IPS-15b (cell line): ENCODE measurements around the gene SLC25A51.

Source experiments
- H3K27me3 ChIP-seq: one replicate; pipeline ENCODE4 v1.6.1; 2013; ENCODE audit warnings: low read length; ENCODE audit not compliant: control insufficient read depth, insufficient read depth
- H3K36me3 ChIP-seq: one replicate; pipeline ENCODE4 v1.6.1; 2013; ENCODE audit warnings: low read length; ENCODE audit not compliant: control insufficient read depth, insufficient read depth
- H3K4me1 ChIP-seq: one replicate; pipeline ENCODE4 v1.6.1; 2013; ENCODE audit warnings: mild to moderate bottlenecking, low read length; ENCODE audit not compliant: control insufficient read depth, insufficient read depth
- H3K4me3 ChIP-seq: one replicate; pipeline ENCODE4 v1.5.1; 2013; ENCODE audit warnings: low read depth, low read length
- H3K9ac ChIP-seq: one replicate; pipeline ENCODE4 v1.6.1; 2013; ENCODE audit warnings: low read depth, mild to moderate bottlenecking, low read length
- H3K9me3 ChIP-seq: one replicate; pipeline ENCODE4 v1.6.1; 2013; ENCODE audit warnings: mild to moderate bottlenecking, low read length; ENCODE audit not compliant: control insufficient read depth, insufficient read depth

SLC25A51 gene

GRCh38 chr9:37931592-37931991, 27.7 kb upstream of the SLC25A51 start:
- H3K4me3 ChIP-seq = no peak overlapping the region
- no peak overlapping the region for H3K9ac ChIP-seq
- no peaks in the 10 kb centered on the region for H3K9me3 ChIP-seq
- H3K27me3 ChIP-seq = no peaks in the 10 kb centered on the region
- peaks cover 4% of the 10 kb centered on the region for H3K36me3 ChIP-seq
- H3K4me1 ChIP-seq = no peaks in the 10 kb centered on the region

DNA sequence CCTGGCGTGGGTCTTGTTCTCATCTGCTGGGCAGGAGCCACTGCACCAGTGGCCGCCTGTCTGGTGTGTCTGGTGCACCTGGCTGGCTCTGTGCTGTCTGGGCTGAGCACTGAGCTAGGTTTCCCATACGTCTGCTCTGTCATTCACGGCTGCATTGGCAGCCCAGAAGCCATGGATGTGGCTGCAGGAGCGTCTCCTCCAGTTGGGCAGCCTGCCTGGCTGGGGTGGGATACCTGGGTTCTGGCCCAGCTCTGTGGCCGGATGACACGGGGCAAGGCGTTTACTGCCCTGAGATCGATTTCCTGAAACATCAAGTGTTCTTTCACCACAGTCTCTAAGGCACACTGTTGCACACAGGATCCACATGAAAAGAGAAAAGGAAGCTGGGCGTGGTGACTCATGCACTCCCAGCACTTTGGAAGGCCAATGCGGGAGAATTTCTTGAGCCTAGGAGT, 25.5 kb upstream of the SLC25A51 start:
- H3K36me3 ChIP-seq = peaks cover 4% of the 10 kb centered on the region
- no peak overlapping the region for H3K9ac ChIP-seq
- H3K9me3 ChIP-seq = no peaks in the 10 kb centered on the region
- H3K27me3 ChIP-seq = no peaks in the 10 kb centered on the region
- H3K4me1 ChIP-seq = no peaks in the 10 kb centered on the region
- no peak overlapping the region for H3K4me3 ChIP-seq

DNA sequence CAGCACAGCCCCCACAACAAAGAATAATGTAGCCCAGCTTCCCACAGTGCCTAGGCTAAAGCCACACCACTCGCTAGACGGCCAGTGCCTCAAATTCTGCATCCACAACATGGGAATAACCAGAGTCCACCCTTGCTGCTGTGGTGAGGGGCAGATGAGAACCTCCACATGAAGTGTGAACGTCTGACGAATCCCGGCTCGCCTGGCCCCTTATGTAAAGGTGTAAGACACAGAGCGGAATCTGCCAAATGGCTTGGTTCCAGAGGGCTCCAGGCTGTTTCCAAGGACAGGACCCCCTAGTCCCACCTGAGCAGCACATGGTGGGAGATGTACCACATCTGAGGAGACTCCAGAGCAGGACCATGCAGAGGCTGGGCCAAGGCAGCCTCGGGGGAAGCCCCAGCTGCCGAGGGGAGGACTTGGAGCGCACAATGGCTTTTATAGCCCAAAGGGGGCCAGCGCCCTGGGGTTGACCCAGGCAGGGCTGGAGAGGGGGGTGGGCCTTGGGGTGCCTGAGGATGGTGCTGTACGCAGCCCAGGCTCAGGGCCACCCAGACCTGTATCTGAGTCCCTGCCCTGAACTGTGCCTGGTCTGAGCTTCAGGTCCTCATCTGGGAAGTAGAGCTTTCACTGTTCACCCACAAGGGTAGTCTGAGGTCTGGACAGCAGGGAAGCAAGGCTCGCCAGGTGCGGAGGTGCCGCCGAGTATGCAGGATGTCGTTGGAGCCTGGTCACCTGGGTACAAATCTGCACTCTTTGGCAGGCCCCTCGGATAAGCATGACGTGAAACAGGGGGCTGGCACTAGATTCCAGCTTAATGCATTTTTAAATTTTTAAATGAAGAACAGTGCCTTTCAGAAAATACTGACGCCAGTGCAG, 24.9 kb upstream of the SLC25A51 start:
- Histone ChIP-seq H3K4me1 (no peaks in the 10 kb centered on the region), H3K36me3 (peaks cover 4% of the 10 kb centered on the region)

DNA sequence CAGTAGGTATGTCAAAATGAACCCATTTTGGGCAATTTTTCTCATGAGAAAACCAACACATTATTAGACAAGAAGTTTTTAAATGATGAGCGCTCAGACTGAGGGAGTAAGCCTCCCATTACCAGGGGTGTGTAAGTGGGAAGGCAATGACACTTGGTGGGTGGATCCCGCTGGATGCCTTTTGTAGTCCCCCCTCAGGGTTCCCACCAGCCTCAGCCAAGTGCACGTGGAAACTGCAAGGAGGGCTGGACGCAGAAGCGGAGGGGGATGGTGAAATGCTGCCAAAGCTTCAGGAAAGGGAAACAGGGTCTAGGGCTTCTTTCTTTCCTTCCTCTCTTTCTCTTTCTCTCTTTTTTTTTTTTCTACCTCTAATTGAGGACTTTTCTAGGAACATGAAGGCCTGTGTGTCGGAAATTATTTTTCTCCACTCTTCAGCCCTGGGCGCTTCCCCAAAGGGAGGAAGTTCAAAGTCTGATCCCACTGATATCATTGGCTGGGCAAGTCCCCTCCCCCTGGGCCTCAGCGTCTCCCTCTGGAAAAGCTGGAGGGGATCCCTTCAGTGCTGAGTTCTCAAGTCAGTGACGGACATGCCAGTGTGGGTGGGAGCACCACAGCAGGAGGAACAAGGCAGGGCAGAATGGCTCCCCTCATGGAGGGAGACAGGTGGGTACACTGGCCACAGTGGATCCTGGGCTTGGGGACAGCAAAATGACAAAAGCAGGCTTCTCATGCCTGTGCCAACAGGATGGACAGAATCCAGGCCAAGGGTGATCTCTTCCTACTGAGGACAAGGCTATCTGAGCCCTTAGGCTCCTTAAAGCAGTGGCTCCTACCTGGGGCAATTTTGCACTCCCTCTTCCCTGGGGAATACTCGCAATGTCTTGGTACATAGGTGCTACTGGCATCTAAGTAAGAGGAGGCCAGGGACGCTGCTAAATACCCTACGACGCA, 23.9 kb upstream of the SLC25A51 start:
- Histone ChIP-seq H3K4me1 (peaks cover 7% of the 10 kb centered on the region), H3K4me3 (no peak overlapping the region), H3K36me3 (peaks cover 8% of the 10 kb centered on the region), H3K9me3 (no peaks in the 10 kb centered on the region), H3K9ac (no peak overlapping the region), H3K27me3 (no peaks in the 10 kb centered on the region)

More for the DNA sequence above, 24.9 kb upstream of the SLC25A51 start:
- H3K9ac ChIP-seq = no peak overlapping the region
- H3K4me3 ChIP-seq = no peak overlapping the region
- H3K27me3 ChIP-seq = no peaks in the 10 kb centered on the region
- no peaks in the 10 kb centered on the region for H3K9me3 ChIP-seq

DNA sequence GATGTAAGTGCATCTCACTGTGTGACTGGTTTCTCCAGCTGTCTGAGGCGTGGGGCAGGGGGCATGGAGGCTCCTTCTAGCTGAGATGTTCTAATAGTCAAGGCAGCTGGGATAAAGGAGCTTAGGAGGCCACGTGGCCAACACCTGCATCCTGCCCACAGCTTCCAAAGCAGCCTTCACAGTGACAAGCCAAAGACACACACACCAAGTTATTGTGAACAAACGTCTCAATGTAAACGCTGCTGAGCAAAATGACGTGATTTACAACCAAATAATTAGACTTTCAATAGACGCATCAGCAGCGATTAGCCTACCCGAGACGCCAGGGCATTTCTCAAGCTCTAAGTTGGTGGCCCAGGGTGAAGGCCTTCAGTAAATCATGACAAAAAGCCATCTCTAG, 23.2 kb upstream of the SLC25A51 start:
- Histone ChIP-seq H3K4me1 (peaks cover 10% of the 10 kb centered on the region), H3K36me3 (peaks cover 8% of the 10 kb centered on the region), H3K4me3 (no peak overlapping the region), H3K9me3 (no peaks in the 10 kb centered on the region), H3K27me3 (no peaks in the 10 kb centered on the region), H3K9ac (no peak overlapping the region)

- Histone ChIP-seq H3K9me3 (no peaks in the 10 kb centered on the region), H3K9ac (no peak overlapping the region), H3K4me3 (no peak overlapping the region), H3K27me3 (no peaks in the 10 kb centered on the region), H3K4me1 (peaks cover 10% of the 10 kb centered on the region), H3K36me3 (peaks cover 8% of the 10 kb centered on the region)
Observed at GRCh38 chr9:37926737-37927118, 22.8 kb upstream of the SLC25A51 start.

GRCh38 chr9:37925786-37926736, 22.1 kb upstream of the SLC25A51 start:
- Histone ChIP-seq H3K4me3 (no peak overlapping the region), H3K4me1 (peaks cover 14% of the 10 kb centered on the region), H3K36me3 (peaks cover 8% of the 10 kb centered on the region), H3K9ac (no peak overlapping the region), H3K9me3 (no peaks in the 10 kb centered on the region), H3K27me3 (no peaks in the 10 kb centered on the region)

- Histone ChIP-seq H3K4me3 (no peak overlapping the region), H3K9ac (no peak overlapping the region), H3K4me1 (peaks cover 17% of the 10 kb centered on the region), H3K27me3 (no peaks in the 10 kb centered on the region), H3K36me3 (peaks cover 8% of the 10 kb centered on the region), H3K9me3 (no peaks in the 10 kb centered on the region)
Observed at GRCh38 chr9:37925006-37925405, 21.1 kb upstream of the SLC25A51 start.

- H3K9ac ChIP-seq = no peak overlapping the region
- H3K27me3 ChIP-seq = no peaks in the 10 kb centered on the region
- peaks cover 8% of the 10 kb centered on the region for H3K36me3 ChIP-seq
- no peak overlapping the region for H3K4me3 ChIP-seq
- H3K4me1 ChIP-seq = peaks cover 21% of the 10 kb centered on the region
- no peaks in the 10 kb centered on the region for H3K9me3 ChIP-seq
Observed at GRCh38 chr9:37924538-37924937, 20.6 kb upstream of the SLC25A51 start.

DNA sequence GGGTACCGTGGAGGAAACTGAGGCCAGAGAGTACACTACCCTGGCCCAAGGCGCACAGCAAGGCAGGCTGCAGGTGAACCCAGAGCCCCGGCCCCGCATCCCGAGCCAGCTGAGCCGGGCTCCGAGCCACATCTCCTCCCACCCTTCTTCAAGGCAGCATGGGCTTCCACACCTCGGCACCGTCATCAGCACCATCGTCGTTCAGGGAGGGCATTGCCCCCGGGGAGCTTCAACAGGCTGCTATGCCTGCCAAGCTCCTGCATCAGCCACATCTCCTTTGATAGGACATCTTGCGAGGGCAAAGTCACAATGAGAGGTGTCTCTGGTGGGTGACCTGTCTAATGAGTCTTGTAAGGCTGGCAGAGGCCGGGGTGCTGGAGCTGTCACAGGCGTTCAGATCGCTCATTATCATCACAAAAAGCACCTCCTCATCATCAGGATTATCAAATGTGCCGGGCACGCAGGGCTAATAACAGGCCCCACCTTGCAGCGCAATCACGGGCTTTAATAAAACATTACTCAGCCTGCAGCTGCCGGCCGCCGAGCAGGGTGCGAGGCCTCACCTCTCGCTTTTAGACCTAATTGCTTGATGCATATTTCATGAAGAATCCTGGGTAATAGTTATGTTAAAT, 20.0 kb upstream of the SLC25A51 start:
- Histone ChIP-seq H3K4me3 (no peak overlapping the region), H3K9me3 (no peaks in the 10 kb centered on the region), H3K36me3 (peaks cover 7% of the 10 kb centered on the region), H3K4me1 (peaks cover 24% of the 10 kb centered on the region), H3K9ac (no peak overlapping the region), H3K27me3 (no peaks in the 10 kb centered on the region)
